HT1080 (cell line): ENCODE measurements around the gene CYP8B1. TPM values are rescaled to one million over a fixed set of nuclear protein-coding genes. Genes with fewer than 3 reads are reported as not detected.
A peak's percentile ranks its signal among the peaks of the same experiment; 100 is the strongest.

Experiments
- DNase-seq: peaks from one replicate; pipeline ENCODE4 v3.0.0-alpha.2; 2015; ENCODE audit warnings: low read depth
- total RNA-seq: library from RNA; depleted of rRNA; stranded (reverse); fragments of >200 nt; shearing (Covaris generic); gene quantifications from 2 replicates; pipeline ENCODE4 v1.2.3, GENCODE V29; 2014; rRNA removed

CYP8B1 gene
- total RNA-seq, 1 experiment from 2014 or later: not detected

DNA sequence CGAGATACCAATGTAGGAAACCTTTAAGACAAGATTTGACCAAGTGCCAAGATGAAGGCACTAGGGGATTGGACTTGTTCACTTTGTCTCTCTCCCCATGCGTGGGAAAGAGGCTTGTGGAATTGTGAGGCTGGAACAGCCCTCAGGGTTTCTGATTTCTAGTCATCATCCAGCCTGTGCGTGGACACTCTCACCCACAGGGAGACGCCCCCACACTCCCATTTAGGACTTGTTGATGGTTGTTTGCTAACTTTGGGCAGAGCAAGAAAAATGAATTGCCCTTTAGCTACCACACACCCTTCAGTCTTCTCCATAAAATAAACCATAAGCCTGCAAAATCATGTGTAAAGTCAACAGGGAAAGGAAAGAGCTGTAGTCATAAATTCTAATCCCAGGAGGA lies 48.0 kb downstream of the CYP8B1 start:
- no peak for DNase-seq

DNA sequence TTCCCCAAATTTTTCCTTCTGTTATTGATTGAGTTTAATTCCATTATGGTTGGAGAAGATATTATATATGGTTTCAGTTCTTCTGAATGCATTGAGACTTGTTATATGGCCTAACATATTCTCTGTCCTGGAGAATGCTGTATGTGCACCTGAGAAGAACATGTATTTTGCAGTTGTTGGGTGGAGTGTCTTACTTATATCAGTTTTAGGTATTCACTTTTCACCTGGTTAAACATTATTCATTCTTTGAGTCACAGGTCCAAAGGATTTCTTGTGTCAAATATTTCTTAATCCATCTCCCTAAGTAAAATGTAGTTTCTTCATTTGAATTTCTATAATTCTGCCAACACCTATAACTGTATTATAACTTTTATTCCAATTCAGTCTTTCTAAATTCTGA lies 48.7 kb downstream of the CYP8B1 start:
- DNase-seq: no peak

DNA sequence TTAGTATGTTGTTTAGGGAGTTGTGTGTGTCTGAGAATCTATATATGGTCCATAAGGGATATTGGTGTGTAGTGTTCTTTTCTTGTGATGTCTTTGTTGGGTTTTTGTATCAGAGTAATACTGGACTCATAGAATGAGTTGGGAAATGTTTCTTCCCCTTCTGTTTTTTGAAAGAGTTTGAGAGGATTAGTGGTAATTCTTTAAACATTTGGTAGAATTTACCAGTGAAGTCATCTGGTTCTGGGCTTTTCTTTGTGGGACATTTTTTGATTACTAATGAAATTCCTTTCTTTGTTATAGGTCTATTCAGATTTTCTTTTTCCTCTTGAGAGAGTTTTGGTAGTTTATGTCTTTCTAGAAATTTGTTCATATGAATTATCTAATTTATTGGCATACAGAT lies 49.5 kb downstream of the CYP8B1 start:
- no peak for DNase-seq

- DNase-seq: no peak
These were observed 52.3 kb downstream of the CYP8B1 start for GRCh38 chr3:42823351-42823750.

GRCh38 chr3:42822828-42823227 lies 52.9 kb downstream of the CYP8B1 start:
- peak; percentile 43 for DNase-seq

Other genes starting within 250 kb of the CYP8B1 start
- 13.0 and 16.4 TPM in 2 replicates for gene ZBTB47, start 222.2 kb downstream of the CYP8B1 start, total RNA-seq
- gene KLHL40, start 190.3 kb downstream of the CYP8B1 start, total RNA-seq: not detected in 2 replicates
- not detected in 2 replicates for gene HHATL, start 173.1 kb downstream of the CYP8B1 start, total RNA-seq
- gene CCDC13, start 102.6 kb downstream of the CYP8B1 start, total RNA-seq: not detected in 2 replicates
- gene HIGD1A, start 71.4 kb downstream of the CYP8B1 start, total RNA-seq: 116 and 132 TPM in 2 replicates
- not detected in 2 replicates for gene ACKR2, start 66.4 kb downstream of the CYP8B1 start, total RNA-seq
- gene ZNF662, start 30.3 kb upstream of the CYP8B1 start, total RNA-seq: 0.40 TPM in 1 of 2 replicates, not detected in the other
- gene GASK1A, start 103.4 kb upstream of the CYP8B1 start, total RNA-seq: 0.17 TPM in 1 of 2 replicates, not detected in the other
- 29.1 and 32.9 TPM in 2 replicates for gene POMGNT2, start 230.2 kb upstream of the CYP8B1 start, total RNA-seq